HG03064 (cell line): ENCODE measurements around the gene OR52D1.

Source experiments
- ATAC-seq: cut with Tn5 transposase; IDR thresholded peaks from one replicate; pipeline ENCODE4 v1.9.1; 2021; ENCODE audit warnings: low read depth; ENCODE audit not compliant: unreplicated experiment

OR52D1 gene

DNA sequence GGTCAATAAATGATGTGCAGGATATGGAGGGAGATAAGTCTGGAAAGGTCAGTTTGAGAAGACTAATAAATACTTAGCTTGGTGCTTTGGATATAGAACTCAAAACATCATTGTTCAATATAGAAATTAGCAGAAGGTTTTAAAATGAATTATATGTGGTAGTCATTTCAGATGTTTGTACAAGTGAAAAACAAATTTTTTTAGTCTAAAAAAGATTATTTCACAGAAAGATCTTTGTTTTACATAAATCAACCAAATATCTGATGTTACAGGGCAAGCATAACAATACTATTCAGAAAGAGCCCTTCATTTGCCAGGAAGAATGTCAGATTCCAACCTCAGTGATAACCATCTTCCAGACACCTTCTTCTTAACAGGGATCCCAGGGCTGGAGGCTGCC lies at the start of gene OR52D1:
OR52D1 (plus strand) TSS at position 301 of the 400 bp plus-strand sequence; CDS start at position 323, 22 bp downstream.
- ATAC-seq, result no peak

DNA sequence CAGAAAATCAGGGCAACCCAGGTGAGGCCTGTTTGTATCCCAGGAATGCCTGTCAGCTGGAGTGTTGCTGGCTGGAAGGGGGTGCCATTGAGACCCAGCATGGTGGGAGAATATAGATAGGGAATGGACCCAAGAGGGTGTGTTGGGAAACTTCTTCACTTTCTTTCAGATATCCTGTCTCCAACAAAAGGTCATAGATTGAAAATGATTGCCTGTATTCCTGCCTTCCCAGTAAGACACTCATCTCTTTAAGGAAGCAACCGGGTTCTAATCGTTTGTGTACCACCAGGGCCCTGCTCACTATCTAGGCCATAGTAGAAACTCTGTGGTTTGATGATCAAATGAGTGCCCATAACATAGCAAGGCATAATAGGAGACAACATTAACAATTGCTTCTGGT lies 47.1 kb upstream of the OR52D1 start, which contains the start of gene OR51I1:
OR51I1 (minus strand) TSS at position 101 of the 400 bp plus-strand sequence; CDS start at position 101, 0 bp downstream.
- no peak for ATAC-seq

DNA sequence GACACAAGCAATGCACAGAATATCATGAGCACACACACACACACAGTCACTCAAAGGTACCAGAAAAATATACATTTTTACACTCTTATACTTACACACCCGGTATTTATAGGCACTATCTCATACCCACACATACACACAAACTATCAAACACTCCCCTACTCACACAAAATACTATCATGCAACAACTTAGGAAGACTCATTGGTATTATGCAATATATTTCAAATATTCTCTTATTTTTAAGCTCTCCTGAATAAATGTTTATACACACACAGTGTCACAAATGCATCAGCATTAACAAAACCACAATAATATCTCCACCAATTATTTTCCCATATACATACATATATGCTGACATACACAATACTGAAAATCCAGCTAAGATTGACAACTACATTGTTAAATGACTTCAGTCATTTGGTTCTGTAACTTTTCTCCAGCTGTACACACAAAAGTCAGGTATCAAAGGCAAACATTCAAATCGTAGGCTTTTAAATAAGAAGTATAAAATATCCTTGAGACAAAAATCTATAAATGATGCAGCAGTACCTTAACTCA lies 44.6 kb upstream of the OR52D1 start:
- ATAC-seq, result no peak

DNA sequence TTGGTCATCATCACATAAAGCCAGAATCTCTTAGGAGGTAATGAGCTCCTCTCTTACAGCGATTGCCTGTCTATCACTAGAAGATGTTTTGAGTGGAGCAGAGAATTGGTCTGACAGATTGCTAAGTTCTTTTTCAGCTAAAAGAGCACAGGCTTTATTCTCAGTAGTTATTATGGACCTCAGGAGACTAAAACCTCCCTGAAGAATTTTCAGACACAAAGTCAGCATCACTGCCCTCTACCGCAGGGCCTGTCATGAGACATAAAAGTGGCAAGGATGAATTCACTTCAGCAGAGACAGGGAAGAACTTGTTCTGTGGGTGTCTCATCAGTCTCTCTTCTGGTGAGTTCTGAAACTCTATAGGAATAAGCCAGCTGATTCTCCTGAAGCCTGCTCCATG lies 39.5 kb upstream of the OR52D1 start, which contains the start of gene OR51I2:
OR51I2 (plus strand) TSS at position 301 of the 400 bp plus-strand sequence. CDS start 4,166 bp downstream, outside the sequence.
- ATAC-seq, result no peak

DNA sequence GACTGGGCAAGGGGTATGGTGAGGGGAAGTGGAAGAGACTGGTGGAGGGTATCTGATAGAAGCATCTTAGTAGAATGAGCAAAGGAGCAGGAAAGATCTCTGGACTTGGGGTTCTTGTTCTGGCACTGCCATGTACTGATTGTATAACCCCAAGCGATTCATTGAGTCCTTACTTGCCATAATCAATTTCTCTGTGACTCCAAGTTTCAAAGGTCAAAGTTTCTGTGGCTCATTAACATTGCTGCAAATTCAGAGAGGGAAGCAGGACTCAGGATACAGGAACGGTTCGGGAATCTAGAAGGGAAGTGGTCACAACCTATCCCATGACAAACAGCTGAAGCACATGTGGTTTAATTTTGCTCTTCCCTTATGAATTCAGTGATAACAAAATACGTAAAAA lies 39.1 kb upstream of the OR52D1 start:
- ATAC-seq, result no peak

DNA sequence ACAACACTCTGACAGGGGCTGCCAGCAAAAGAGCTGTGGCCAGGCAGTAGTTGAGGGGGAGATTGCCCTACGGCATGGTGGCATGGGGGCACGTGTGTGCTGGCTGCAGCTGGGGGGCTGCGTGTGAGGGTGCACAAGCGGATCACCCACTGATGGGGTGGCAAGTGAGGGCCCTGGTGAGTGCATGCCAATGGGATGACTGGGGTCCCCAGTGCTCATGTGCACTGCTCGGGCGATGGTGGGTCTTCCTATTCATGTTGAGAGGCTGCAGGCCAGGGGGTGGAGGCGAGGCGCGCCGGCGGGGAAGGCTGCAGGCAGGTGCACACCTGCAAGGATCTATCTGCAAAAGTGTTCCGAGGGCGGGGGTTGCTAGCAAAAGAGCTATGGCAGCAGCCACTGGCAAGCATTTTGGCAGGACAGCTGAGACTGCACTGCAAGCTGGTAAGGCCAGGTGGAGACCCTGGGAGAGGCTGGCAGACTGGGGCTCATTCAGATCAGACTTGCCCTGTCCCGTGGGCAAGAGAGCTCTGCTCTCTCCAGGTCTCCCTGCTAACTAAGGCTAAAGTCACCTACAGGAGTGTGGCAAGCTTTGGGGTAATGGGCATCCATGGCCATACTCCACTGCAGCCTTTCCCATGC lies 27.4 kb upstream of the OR52D1 start:
- ATAC-seq, result no peak

DNA sequence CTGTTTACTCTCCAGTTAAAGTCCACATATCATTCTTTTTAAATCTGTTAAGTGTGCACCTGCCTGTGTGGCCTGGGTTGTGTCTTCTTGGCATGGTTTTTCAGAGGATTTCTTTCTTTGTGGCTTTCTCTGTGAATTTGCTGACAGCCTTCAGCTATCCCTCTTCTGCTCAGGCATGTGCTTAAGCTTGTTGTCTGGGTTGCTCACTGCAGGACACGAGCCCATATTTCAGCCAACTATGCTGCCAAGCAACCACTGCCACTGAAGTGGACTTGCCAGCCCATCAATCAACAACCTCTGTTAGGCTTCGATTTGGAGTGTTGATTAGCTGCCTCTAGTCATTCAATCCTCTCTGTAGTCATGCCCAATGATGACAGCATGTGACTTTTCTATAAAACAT lies 21.0 kb upstream of the OR52D1 start:
- ATAC-seq, result no peak

DNA sequence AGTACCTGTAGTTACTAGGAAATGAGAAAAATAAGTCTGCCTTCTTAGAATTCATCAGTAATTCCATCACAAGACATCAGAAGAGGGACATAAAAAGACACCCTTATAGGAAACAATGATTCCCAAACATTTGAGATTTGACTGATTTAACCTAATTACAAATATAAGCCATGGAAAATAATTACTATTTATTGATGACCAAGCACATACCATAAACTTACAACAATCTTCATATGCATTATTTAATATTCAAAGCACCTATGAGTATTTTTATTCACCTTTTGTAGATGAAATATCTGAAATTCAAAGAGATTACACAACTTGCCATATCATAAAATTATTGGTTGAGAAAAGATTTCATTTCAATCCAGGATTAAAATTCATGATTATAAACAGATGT lies 14.6 kb upstream of the OR52D1 start:
- no peak for ATAC-seq

DNA sequence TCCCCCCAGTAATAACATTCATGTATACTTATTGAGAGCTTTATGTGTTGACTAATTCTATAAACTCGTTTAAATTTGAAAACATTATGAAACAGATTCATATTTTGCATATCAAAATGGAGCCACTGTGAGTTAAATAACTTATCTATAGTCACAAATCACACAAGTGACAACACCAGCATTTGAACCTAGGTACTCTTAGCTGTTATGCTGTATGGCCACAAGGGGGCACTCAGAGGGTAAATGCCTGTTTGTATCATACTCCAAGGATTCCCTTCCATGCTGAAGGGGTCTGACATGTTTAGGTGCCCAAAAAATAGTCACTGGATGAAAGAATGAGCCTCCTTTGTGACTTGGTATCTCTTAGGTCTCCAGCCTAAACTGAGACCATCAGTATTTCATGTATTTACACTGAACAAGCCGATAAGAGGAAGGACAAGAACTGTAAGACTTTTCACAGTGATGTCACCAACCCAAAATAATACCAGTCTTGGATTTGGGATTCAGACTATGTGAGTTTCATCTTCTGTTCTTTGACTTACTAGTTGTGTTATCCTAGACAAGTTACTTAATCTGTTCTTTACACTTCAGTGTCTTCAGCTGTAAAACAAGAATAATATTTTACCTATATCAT lies 12.2 kb upstream of the OR52D1 start:
- ATAC-seq, result peak; percentile 91

DNA sequence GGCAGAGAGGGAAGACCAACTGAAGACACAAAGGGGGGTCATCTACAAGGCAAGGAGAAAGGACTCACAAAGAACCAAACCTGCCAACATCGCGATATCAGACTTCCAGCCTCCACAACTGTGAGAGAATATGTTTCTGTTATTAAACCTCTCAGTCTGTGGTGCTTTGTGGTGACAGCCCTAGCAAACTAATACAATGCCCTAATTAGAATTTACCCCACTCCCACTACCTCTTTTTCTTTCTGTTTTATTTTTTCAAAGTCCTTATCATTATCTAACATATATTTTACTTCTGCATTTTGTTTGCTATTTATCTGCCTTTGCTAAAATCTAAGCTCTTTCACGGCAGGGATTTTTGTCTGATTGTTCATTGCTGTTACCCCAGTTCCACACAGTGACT lies 2.5 kb upstream of the OR52D1 start:
- no peak for ATAC-seq

DNA sequence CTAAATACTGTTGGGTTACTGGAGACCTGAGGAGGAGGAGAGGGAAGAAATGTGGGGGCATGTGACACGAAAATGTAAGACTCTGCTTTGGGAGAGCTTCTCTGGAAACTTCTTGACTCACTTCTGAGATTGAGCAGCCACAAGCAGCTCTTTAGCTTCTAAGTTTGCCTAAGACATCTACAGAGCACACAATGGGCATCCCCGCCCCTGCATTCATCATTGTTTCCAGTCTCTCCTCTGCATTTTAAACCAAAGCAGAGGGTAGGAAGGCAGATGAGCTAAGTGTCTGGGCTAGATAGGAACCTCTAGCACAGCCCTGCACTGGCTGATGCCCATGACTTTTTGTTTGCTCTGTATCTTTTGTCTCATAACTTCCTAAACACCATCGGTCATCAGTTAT lies 2.1 kb upstream of the OR52D1 start:
- ATAC-seq, result no peak

DNA sequence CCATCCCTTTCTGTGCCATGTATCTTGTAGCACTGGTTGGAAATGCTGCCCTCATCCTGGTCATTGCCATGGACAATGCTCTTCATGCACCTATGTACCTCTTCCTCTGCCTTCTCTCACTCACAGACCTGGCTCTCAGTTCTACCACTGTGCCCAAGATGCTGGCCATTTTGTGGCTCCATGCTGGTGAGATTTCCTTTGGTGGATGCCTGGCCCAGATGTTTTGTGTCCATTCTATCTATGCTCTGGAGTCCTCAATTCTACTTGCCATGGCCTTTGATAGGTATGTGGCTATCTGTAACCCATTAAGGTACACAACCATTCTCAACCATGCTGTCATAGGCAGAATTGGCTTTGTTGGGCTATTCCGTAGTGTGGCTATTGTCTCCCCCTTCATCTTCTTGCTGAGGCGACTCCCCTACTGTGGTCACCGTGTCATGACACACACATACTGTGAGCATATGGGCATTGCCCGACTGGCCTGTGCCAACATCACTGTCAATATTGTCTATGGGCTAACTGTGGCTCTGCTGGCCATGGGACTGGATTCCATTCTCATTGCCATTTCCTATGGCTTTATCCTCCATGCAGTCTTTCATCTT lies 414 bp downstream of the OR52D1 start:
- no peak for ATAC-seq

DNA sequence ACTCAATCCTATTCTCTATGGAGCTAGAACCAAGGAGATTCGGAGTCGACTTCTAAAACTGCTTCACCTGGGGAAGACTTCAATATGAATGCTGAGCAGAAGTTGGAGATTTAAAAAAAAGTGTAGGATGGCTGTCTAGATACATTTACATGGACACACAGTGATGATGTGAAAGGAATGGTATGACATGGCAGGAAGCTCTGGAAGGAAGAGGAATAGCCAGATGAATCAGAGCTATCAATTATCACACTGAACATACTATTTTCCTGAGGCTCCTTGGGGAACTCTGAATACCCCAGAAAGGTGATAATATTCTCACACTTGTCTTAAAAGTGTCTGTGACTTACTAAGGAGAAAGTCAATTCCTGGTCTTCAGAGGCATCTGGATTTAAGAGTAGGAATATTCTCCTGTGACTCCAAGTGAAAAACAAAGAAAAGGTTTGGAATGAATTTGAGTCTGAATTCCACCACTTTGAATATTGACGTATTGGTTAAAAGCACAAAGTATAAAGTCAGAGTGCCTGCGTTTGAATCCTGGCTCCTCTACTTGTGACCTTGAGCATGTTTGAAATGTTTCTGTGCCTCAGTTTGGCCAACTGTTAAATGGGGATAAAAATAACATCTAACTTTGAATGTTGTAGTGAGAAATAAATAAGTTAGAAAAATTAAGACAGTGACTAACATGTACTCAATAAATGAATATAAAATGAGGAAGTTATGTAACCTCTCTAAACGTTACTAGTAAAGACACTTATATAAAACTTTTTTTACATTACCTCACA lies 1.3 kb downstream of the OR52D1 start:
- ATAC-seq, result no peak

DNA sequence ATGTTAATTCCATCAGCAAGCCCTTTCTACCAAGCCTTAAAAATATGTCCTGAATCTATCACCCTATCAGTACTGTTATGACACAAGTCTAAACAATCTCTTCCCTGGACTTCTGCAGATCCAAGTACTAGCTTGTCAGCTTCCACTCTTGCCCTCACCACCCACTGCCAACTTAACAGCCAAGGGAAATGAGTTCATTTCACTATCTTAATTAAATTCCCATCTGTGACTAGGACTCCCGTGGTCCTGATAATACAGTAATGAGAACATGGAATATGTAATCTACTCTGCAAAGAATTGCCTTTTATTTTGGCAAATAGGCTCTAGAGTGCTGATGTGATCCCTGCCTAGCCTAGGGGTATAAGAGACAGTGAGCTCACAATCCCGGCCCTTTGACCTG lies 11.2 kb downstream of the OR52D1 start:
- ATAC-seq, result no peak

DNA sequence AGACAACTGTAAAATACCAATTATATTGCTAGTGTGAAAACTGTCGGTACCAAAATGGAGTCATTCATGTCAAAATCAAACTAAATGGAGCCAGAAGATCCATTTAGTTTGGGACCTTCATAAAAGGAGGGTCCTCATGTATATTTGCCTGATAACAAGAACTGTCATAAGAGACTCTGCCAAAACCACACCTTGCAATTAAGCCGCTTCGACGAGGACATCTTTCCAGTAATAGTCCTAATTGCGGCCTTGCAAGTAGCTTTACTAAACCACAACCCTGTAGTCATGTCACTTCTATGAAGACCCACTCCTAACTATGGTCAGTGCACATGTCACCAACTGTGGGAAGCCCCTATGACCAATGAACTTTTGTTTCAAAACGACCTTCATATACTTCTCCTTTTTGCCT lies 11.9 kb downstream of the OR52D1 start:
- ATAC-seq, result no peak

DNA sequence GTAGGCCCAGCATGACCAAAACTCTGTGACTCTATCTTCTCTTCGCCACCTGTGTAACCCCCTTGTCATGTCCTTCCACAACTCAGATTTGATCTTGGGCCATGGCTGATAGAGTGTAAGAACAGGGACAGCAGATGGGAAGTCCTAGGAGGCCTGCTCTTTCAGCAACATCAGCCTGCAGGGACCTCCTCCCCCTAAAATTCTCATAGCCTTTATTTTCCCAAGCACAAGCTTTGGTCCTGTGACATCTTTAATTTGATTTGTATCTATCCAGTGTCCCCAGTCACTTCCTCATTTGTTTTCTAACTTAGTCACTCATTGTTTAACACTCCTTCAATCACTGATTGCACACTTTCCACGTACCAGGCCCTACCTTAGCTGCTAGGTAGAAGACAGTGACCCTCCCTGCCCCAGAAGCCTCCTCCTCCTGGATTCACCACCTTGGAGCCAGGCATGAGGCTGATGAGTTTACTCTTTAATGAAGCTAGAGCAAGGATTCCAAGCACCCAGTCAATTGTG lies 16.0 kb downstream of the OR52D1 start:
- ATAC-seq, result no peak

DNA sequence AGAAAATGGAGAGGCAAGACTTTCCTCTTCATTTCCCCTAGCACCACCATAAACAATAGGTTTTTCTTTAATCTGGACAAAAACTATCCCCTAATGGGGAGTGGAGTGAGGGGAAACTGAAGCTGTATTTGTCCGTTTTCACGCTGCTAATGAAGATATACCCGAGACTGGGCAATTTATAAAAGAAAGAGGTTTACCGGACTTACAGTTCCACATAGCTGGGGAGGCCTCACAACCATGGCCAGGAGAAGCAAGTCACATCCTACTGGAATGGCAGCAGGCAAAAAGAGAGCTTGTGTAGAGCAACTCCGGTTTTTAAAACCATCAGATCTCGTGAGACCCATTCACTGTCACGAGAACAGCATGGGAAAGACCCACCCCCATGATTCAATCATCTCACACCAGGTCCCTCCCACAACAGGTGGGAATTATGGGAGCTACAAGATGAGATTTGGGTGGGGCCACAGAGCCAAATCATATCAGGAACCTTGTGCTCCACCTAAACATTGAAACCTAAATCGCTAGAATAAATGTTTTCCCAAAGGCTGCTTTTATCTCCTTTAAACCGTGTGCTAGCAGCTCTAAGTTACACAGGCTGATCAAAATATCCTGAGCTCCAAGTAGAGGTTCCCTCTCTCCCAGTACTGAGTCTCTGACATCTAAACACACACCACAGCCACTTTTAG lies 17.0 kb downstream of the OR52D1 start:
- no peak for ATAC-seq

DNA sequence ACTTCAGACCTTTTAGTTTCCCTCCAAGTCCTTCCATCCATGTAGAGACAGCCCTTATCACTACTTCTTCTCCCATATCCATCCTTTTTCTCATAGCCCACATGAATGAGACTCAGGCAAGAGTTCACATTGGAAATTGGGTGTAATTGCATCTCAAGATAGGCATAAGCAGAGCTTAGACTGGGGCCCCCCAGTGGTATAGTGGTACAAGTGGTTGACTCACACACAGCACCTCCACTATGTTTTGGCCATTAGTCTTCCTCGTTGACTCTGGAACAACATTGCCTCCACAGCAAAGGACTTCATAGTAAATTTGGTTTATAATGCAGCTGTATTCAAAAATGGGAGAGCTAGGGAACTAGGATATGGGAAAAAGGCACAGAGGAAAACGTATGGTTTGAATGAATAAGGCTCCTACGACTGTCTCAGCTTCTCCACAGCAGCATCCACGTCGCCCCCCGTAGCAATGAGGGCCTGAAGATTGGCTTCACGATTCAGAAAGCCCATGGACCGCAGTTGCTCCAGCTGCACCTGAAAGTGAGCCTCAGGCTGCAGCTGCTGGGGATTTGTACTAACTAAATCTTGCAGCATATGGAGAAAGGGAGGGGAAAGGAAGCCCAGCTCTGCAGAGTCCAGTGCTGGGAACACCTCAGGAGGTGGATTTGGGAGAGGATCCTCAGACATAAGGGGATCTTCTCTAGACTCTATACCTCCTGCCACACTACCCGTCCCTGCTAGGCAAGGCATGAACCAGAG lies 18.9 kb downstream of the OR52D1 start:
- ATAC-seq, result no peak

DNA sequence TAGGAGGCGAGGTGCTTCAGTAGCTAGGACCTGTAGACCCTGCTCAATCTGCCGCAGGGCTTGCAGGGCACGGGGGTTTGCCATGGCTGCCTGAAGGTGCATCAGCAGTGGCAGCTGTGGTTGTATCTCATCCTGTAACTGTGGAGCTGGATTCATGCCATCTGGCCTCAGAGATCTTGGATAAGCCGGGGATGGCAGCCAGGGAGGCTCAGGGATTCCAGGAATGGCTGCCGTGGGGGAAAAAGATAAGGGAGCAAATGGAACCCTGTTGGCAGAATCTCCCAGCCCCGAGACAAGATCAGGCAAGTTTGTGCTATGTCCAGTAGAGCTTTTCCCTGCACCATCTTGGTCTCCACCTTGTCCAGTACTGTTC lies 19.4 kb downstream of the OR52D1 start:
- ATAC-seq, result no peak
